GM19351 (cell line): ENCODE results near the gene L3MBTL2.

Source experiments
- ATAC-seq: cut with Tn5 transposase; IDR thresholded peaks from one replicate; pipeline ENCODE4 v1.9.1; 2021; ENCODE audit warnings: mild to moderate bottlenecking, moderate library complexity; ENCODE audit not compliant: unreplicated experiment

Gene L3MBTL2

DNA sequence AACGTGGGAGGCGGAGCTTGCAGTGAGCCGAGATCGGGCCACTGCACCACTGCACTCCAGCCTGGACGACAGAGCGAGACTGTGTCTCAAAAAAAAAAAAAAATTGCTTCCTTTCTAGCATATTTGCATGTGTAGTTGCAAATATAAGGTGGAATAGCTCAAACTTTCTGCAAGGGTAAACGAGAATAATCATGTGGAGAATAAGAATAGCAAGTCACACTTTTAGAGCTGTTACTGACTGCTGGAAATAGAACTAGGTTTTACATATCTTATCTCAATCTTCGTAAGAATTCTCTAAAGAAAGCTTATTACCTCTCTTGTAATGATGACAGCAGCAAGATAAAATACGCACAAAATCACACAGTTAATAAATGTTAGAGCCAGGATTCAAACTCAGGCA is 1.6 kb downstream of the L3MBTL2 start:
- ATAC-seq = no peak

DNA sequence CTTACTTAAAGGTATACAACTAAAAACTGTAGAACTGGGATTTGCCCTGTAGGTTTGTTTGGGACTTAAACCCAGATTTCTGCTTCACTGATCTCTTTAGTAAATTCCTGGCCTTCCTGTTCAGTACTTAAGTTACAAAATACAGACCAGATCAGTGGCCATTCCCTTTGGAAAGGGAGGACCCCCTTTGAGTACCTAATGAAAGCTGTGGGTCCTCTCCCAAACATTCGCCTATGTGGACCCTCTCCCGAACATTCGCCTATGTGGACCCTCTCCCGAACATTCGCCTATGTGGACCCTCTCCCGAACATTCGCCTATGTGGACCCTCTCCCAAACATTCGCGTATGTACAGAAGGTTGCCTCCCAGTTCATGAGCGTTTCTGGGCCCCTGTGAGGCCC is 10.3 kb downstream of the L3MBTL2 start:
- ATAC-seq = no peak

DNA sequence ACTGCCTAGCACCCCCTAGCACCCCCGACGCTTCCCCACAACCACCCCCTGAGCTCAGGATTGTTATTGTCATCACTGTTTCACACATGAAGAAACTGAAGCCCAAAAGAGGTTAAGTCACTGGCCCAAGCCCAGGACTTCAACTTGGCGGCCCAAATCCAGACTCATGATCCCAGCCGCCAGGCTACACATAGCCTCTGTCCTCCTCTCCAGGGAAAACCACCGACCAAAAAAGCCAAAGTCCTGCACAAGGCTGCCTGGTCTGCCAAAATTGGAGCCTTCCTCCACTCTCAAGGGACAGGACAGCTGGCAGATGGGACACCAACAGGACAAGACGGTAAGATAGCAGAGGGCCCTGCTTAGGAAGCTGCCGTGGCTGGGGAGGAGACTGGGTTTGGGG is 10.8 kb downstream of the L3MBTL2 start:
- ATAC-seq = no peak

DNA sequence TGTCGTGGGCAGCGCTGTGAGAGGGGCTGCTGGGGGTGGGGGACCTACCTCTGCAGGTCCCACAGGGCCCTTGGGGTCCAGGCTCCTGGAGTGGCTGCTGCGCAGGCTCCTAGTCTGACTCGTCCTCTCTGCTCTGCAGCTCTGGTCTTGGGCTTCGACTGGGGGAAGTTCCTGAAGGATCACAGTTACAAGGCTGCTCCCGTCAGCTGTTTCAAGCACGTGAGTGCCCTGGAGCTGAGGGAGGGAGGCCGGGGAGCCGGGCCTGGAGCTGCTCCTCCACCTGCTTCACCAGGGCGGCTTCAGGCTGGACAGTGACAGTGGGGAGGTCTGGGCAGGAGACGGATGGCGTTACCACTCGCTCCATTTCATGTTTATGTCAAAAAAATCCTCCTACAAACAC is 11.9 kb downstream of the L3MBTL2 start:
- ATAC-seq = no peak

DNA sequence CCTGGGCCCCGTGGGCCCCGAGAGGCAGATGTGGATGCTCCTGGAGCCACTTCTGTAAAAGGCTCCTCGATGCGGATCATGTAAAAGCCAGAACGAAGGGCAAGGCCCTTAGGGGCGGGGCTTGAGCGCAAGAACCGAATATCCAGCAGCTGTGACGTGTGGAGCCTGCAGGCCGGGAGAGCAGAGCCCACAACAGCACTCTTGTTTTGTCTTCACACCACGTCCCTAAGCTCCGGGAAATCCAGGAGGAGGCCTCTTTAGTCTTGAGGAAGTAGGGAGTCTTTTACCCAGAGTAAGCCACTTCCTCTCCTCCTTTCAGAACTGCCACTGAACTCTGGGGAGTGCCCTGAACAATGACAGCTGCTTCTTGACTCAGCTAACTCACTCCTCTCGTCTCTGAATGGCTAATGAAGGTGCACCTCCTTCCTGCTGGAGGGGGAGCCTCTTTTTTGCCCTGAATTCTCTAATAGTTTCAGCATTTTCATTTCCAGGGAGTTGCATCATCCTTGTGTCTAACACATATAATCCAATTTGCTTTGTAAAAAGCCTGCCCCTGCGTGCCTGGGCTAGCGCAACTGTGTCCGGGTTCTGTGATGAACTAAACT is 12.5 kb downstream of the L3MBTL2 start:
- ATAC-seq = no peak

DNA sequence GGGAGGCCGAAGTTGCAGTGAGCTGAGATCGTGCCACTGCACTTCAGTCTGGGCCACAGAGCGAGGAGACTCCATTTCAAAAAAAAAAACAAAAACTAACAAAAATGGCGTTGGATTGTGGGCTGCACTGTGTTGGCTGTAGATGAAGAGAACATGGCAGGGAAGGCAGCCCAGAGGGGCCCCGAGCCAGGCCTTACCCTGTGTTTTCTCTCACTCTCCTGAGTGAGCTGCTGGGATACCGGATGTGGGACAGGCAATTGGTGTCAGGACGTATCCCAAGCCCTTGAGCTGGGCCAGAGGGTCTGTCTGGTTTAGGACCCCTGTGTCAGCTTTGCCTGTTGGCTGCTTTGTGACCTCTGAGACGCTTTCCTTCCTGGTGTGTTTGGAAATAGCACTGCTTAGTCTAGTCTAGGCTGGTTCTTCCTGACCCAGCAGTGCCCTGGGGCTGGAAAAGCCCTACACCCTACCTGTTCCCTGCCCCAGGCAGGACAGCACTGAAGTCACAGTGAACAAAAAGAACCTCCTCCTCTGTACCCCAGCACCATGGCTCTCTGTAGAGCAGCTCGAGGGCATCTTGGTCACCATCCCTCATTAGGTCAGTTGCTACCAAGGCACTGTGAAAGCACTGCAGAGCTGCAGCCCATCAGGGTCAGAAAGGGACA is 17.9 kb downstream of the L3MBTL2 start:
- ATAC-seq = no peak

DNA sequence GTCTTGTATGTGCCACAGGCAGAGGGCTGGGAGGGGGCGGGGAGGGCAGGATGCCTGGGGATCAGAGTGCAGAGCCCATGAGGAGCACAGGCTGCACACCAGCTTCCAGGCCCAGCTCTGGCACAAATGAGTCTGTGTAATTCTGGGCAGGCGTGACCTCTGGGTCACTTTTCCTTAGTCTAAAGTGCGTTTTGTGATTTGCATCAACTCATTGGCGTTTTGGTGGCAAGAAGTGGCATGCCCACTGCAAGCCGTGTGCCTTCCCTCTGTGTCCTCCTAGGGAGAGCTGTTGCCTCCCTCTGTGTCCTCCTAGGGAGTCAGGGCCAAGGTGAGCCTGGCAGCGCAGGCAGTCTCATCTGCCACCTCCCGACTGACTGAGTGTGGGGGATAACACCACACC is 18.4 kb downstream of the L3MBTL2 start:
- ATAC-seq = no peak

DNA sequence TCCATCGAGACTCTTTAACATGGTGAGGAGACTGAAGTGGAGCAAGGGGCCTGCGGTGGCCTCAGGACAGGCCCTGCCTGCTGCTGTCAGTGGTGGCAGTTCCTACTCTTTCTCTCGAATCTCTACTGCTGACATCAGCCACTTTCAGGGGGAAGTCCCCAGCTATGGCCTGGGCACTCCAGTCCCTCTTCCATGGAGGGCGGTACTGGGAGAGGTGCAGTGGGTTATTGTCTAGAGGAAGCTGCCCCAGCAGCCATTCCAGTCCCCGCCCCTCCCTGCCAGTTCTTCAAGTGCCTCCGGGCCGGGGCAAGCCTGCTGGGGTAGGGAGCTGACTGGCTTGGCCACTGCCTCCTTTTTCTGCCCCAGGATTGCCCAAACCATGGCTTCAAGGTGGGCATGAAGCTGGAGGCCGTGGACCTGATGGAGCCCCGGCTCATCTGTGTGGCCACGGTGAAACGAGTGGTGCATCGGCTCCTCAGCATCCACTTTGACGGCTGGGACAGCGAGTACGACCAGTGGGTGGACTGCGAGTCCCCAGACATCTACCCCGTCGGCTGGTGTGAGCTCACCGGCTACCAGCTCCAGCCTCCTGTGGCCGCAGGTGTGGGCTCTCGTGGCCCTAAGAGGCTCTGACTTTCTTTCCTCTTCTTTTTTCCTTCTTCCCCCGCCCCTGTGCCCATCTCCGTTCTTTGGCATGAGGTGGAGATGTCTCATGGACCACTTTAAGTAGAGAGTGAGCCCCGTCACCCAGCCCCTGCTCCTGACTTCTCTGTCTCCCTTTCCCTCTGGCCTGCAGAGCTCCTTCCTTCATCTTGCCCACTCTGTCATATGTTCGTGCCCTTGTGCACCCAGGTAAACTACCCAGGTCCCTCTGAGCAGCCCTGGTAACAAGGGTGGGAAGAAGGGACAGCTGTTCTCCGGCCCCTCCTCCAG is 21.9 kb downstream of the L3MBTL2 start:
- no peak for ATAC-seq

DNA sequence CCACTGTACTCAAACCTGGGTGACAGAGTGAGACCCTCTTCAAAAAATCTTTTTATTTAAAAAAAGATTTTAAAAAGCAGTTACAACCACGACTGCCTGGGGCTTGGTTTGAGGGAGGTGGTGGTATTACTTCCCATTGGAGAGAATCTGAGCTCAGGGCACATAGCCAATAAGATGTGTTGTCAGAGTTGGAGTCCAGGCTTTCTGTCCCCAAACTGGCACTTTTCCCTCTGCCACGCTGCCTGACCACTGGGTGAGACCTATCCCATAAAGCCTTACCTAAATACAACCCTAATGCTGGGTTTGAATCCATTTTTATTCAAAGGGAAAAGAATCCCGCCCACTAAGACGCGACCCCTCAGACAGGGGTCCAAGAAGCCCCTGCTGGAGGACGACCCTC is 24.1 kb downstream of the L3MBTL2 start:
- ATAC-seq = no peak

DNA sequence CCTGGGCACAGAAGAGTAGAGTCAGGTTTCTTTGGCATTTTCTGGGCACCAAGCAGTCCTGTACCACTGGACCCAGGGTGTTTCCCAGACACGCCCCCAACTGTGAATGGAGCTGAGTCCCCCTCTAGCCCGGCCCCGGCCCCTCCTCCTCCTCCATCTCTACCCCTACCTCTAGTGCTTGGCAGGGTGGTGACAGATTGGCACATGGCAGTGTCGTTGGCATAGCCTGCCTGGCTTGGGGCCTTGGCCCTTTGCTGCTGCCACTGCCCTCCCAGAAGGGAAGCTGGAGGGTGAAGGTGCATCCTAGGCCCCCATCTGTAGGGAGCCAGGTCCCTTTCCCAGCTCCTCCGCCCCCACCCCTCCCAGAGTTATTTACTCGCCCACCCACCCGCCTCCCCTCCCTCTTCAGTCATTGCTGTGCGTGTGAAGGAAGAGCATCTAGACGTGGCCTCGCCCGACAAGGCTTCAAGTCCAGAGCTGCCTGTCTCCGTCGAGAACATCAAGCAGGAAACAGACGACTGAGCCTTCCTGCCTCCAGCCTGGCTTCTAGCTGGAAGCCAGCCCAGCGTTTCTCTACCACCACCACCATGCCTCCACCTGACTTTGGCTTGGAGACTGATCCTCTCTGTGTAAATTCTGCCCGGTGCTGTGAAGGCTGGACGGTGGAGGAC is 24.8 kb downstream of the L3MBTL2 start:
- ATAC-seq = no peak

DNA sequence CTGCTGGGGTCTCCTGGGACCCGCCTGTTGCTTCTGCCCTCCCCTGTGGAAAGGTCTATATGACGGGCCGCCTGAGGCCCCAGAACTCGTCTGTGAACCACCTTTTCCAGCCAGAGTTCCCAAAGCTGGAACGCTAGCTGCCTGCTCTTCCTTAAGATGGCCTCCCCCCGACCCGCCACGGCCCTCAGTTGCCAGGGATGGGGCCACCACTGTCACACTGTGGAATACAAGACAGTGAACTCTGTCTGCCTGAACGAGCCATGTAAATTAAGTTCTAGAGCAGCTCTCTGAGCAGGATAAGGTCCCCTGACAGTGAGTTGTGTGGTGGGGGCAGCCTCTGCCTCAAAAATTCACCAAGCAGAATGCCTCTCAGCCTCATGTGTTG is 25.3 kb downstream of the L3MBTL2 start:
- no peak for ATAC-seq

DNA sequence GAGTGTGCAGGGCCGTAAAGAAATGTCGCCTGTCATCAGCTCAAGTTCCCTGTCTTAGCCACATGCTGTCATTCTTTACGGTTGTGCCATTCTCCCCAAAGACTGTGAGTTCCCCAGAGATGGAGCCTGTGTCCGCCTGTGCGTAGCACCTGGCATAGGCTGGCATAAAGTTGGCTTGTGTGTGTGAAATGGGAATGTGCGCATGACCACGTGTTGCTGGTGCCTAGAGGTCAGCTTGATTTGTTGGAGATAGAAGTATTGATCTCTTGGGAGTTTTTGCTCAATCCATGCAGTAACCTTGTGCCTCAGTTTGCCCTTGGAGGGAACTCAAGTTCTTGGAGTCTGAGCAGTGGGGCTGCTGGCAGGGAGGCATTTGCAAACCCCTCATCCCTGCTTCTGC is 26.3 kb downstream of the L3MBTL2 start:
- ATAC-seq = no peak

DNA sequence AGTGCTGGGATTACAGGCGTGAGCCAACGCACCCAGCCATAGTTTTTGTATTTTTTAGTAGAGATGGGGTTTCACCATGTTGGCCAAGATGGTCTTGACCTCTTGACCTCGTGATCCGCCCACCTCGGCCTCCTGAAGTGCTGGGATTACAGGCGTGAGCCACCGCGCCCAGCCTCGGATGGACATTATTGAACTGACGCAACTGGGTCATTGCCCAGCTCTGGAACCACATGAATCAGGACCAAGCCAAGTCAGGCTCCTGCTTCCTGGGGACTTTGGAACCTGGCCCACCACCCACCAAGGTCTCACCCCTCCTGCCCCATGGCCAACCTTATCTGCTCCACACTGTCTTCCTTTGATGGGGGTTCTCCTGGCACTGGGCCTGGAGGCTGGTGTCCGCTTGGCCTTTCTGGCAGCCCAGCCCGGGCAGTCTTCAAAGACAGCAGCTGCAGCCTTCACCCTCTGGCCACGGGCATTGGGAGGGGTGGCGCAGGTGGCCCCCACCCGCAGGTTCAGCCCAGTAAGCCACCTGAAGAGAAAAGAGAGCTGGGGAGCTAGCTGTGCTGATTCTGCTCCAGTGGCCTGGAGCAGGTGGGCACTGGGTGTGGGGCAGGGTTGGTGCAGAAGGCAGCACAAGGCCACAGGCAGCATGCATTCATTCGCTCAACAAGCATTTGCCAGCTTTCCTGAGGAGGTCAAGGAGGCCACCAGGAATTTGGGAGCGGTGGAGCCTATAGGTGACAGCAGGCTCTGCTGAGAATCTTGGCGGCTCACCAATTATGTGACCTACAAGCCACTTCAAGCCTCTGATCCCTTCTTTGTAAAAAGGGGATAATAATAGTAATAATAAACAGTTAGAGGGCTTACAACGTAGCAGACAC is 29.9 kb downstream of the L3MBTL2 start:
- ATAC-seq = no peak

DNA sequence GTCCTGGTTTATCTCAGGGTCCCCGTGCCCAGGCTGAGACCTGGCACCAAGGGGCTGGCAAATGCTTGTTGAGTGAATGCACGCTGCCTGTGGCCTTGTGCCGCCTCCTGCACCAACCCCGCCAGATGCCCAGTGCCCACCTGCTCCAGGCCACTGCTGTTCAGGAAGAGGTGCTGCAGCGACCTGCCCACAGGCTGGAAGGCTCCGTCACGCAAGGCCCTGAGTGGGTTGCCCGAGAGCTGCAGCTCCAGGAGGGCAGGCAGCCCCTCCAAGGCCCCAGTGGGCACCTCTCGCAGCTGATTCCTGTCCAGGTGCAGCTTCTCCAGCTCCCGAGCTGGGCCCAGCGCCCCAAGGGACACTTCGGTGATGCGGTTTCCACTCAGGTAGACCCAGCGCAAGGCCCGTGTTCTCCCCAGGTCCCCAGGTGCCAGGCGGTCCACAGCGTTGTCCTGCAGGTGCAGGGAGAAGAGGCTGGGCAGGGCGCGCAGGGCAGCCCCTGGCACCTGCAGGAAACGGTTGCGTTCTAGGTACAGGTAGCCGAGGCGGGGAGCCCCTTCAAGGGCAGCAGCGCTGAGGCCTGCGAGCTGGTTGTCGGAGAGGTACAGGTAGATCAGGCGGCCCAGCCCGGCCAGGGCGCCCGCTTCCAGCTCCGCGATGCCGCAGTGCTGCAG is 32.1 kb downstream of the L3MBTL2 start:
- ATAC-seq = no peak

DNA sequence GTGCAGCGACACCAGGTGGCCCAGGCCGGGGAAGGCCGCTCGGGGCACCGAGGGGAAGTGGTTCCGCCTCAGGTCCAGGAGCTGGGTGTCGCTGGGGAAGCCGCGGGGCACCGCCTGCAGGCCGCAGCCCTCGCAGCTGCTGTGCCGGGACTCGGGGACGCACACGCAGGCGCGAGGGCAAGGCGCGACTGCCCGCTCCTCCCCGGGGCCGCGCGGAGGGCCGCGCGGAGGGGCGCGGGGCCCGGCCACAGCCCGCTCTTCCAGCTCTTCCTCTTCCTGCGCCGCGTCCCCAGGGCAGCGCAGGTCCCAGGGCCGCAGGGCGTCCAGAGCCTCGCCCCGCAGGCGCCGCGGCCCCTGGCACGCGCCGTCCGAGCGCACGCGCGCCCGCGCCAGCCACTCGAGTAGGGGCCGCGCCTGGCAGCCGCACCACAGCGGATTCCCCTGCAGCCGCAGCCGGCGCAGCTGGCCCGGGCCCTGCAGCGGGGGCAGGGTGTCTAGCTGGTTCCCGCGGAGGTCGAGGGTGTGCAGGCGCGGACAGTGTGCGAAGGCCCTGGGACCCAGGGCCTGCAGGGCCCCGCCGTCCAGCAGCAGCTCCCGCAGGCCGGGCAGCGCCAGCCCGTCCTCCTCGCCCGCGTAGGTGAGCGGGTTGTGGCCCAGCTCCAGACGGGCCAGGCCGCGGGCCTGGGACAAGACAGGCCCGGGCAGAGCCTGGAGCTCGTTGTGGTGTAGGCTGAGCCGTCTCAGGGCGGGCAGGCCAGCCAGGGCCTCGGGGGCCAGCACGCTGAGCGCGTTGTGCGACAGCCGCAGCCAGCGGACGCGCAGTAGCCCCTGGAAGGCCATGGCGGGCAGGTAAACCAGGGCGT is 32.8 kb downstream of the L3MBTL2 start:
- peak; percentile 64 for ATAC-seq

DNA sequence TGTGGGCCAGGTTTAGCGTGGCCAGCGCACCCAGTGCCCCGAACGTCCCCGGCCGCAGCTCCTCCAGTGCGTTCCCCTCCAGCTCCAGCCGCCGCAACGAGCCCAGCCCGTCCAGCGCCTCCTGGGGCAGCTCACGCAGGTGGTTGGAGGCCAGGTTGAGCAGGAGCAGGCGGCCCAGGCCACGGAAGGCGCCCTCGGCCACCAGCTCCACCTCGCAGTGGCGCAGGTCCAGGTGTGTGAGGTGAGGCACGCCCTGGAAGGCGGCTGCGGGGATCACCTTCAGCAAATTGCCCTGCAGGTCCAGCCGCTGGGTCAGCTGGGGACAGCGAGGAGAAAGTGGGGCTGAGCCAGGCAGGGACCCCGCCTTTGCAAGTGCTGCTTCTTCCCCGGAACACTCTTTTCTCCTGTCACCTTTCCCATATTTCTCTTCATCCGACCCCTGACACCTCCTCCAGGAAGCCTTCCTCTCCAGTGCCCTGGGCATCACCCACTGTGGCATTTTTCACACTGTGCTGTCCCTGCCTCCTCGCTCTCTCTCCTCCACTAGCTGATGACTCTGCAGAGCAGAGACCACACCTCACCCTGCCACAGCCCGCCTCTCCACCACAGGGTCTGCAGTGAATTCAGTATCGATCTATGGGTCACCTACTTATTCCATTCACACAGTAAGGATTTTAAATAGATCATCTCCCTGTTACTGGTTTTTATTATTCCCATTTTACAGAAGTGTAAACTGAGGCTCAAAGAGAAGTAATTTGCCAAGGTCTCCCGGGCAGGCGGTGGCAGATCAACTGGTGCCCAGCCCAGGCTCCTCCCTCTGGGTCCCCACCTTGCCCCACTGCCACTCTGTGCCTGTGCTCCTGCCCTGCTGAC is 33.7 kb downstream of the L3MBTL2 start:
- no peak for ATAC-seq

DNA sequence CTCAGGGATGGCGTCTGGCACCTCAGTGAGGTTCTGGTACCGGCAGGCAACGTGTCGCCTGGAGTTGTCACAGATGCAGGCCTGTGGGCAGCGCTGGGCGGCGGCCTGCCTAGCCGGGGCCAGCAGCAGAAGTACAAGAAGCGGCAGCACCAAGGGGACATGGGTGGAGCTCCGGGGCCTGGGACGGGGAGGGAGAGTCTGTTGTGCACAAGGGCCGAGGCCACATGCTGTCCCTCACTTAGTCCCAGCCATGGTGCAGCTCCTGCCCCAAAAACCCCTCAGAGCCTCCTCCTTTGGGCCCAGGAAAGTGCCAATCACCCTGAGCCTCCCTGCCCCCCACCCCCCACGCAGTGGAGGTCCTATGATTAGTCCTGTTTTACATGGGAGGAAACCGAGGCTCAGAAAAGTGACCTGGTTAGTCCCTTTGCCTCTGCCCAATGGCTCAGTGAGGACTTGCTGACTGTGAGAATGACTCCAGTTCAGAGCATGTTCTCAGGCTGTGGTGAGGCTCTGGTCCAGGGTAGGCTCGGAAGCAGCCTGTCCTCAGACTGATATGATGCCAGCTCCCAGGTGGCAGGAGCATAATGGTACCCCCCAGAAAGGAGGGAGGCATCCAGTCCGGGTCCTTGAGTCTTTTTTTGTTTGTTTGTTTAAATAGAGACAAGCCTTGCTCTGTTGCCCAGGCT is 34.5 kb downstream of the L3MBTL2 start:
- ATAC-seq = no peak
